GM18909 (cell line): ENCODE results near the gene FRMD7.
"Not testable (repeated sequence)": the region's sequence is repeated elsewhere in the genome, so short reads cannot be mapped to it uniquely, and the experiment has no call there.

Source experiments
- ATAC-seq: cut with Tn5 transposase; IDR thresholded peaks from one replicate; pipeline ENCODE4 v1.9.1; 2021; ENCODE audit warnings: mild to moderate bottlenecking; ENCODE audit not compliant: unreplicated experiment, poor library complexity

FRMD7 gene

GRCh38 chrX:132127743-132128142, at the start of gene FRMD7:
TSS of gene FRMD7 (minus strand) at chrX:132128020. CDS start at chrX:132127844, 176 bp downstream.
- ATAC-seq, result no peak

DNA sequence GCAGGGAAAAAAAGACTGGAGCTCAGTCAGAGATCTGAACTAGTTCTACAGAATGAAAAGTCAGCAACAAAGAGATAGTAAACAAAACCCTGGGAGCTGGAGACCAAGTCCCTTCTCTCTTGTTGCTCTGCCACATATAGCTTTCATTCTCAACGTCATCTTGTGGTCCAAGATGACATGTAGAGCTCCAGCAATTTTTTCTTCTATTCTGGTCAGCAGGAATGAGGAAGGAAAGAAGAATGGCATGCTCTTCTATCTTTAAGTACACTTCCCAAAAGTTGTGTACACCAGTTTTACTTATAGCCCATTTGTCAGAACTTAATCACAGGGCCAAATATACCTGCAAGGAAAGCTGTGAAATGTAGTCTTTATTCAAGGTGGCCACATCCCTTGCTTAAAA, 45.8 kb upstream of the FRMD7 start:
- no peak for ATAC-seq

GRCh38 chrX:132171881-132172280, 44.1 kb upstream of the FRMD7 start:
- no peak for ATAC-seq

DNA sequence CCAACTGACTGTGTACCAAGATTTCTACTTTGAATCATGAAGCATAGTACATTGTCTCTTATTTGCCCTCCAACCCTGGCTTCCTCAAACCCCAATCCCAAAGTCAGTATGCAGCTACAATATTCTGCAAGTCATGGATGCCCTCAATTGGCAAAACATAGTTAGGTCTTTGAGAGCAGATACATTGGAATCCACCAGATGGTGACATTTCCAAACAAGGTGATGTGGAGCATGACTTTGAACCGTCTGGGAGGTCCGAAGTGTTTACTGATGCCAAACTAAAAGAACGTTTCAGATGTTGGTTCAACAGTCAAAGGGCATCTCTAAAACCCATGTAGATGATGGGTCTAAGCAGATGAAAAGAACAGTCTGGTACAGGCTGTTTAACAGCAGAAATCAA, 43.7 kb upstream of the FRMD7 start:
- no peak for ATAC-seq

- no peak for ATAC-seq
These were observed 41.7 kb upstream of the FRMD7 start for GRCh38 chrX:132169554-132169953.

GRCh38 chrX:132165651-132166050, 37.8 kb upstream of the FRMD7 start:
- no peak for ATAC-seq

- ATAC-seq, result no peak
These were observed 37.2 kb upstream of the FRMD7 start for GRCh38 chrX:132165005-132165404.

- ATAC-seq, result not testable (repeated sequence)
These were observed 35.3 kb upstream of the FRMD7 start for GRCh38 chrX:132163094-132163493.

GRCh38 chrX:132153166-132153565, 25.3 kb upstream of the FRMD7 start:
- ATAC-seq, result no peak

GRCh38 chrX:132146456-132146855, 18.6 kb upstream of the FRMD7 start:
- no peak for ATAC-seq

- ATAC-seq, result no peak
These were observed 16.2 kb upstream of the FRMD7 start for GRCh38 chrX:132144061-132144460.

GRCh38 chrX:132125906-132126305, 1.9 kb downstream of the FRMD7 start:
- no peak for ATAC-seq

DNA sequence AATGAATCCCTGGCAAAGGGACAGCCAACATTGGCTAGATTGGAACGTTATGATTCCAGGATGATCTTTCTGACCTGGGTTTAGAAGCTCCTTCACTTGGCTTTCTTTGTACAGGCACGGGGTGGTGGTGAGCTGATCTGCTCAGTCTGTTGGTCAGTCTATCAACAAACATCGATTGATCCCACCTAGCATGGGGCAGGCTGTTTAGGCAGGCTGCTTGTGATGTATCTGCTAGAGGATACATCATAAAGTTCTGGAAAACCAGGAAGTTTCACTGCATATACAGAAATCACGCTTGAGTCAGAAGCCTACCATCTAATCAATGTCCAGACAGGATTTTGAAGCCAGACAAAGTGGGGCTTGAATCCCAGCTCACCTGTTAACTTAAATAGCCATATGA, 6.9 kb downstream of the FRMD7 start:
- no peak for ATAC-seq

GRCh38 chrX:132119821-132120515, 7.9 kb downstream of the FRMD7 start:
- ATAC-seq, result no peak

- ATAC-seq, result no peak
These were observed 8.5 kb downstream of the FRMD7 start for GRCh38 chrX:132119283-132119682.

DNA sequence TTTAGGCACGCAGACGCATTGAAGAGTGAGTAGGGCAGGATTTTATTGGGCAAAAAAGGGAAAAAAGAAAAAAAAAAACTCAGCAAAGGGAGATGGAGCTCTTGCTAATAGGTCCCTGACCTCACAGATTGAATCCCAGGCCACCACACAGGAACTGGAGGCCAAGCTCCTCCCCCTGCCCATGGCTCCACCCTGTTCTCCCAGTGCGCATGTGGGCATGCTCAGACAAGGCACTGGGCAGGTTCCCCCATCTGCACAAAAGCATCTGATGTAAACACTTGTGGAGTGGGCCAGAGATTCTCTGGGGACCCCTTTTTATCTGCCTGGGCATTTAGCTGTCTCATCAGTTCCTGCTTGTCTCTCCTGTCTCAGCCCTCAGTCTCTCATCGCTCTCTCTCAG, 9.5 kb downstream of the FRMD7 start:
- ATAC-seq, result no peak

- ATAC-seq, result no peak
These were observed 12.0 kb downstream of the FRMD7 start for GRCh38 chrX:132115792-132116191.

GRCh38 chrX:132114607-132115006, 13.2 kb downstream of the FRMD7 start:
- no peak for ATAC-seq

GRCh38 chrX:132107291-132107690, 20.5 kb downstream of the FRMD7 start:
- ATAC-seq, result no peak

DNA sequence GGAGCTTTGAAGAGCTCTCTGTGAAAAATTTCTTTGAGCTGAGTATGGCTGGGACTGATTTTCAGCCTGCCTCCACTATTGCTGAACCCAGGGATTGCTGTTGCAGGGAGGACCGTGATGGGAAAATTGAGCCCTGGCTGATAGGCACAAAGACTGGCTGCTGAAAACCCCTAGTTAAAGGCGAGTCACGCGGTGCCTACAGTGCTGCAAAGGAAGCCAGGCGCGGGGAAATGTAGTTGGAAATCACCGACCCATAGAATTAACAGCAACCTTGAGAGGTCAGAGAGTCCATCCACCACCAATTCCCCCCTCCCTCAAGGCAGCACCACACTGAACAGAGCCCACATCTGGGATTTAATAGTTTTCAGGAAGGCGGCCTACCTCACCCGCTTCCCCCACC, 26.0 kb downstream of the FRMD7 start:
- no peak for ATAC-seq

DNA sequence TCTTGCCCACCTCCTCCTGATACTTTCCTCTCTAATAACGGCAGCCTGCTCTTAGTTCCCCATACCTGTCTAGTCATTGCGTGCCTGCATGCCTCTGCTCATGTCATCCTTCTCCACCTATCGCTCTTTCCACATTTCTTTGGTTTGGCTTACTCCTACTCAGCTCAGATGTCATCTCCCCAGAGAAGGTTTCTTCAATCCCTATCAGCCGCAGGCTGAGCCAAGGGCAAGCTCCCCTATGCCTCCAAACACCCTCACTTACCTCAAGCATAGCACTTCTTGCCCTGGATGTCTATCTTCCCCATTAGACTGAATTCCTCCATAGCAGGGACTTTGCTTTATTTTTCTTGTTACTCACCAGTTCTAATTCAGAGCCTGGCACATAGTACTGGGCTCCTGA, 26.6 kb downstream of the FRMD7 start:
- no peak for ATAC-seq

DNA sequence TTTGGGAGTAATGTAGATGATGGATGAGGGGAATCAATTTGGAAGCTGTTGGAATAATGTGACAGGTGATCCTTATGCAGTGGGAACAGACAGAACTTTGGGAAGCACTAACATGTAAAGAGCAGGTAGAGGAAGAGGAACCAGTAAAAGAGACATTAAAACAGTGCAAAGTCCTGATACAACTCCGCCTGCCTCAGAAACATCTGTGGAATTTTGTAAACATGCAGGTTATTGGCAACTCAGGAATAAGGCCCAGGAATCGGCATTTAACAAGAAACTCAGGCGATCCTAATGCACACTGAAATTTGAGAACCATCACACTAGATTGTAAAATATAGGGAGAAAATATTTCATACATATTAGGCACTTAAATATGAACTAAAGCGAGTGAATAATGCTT, 29.1 kb downstream of the FRMD7 start:
- not testable (repeated sequence) for ATAC-seq

DNA sequence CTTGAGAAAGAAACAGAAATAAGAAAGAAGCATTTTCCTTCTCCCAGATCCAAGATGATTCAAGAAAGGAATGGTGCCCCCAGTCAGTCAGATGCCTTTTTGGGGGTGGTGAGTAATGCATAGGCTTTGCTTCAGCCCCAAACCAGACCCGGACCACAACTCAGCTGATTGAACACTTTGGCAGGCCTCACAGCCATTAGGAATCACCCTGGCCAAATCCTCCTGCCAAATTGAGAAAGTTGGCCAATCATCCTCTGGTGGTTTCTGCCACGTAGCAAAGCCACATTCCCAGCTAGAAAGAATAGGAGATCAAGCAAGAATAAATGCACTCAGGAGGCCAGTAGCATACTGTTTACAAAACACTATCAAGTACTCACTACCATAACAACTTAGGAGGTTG, 33.7 kb downstream of the FRMD7 start:
- no peak for ATAC-seq
